ENCODE data around the gene BCAS4.
"Not testable (repeated sequence)": the region's sequence is repeated elsewhere in the genome, so short reads cannot be mapped to it uniquely, and the experiment has no call there.

Gene BCAS4

DNA sequence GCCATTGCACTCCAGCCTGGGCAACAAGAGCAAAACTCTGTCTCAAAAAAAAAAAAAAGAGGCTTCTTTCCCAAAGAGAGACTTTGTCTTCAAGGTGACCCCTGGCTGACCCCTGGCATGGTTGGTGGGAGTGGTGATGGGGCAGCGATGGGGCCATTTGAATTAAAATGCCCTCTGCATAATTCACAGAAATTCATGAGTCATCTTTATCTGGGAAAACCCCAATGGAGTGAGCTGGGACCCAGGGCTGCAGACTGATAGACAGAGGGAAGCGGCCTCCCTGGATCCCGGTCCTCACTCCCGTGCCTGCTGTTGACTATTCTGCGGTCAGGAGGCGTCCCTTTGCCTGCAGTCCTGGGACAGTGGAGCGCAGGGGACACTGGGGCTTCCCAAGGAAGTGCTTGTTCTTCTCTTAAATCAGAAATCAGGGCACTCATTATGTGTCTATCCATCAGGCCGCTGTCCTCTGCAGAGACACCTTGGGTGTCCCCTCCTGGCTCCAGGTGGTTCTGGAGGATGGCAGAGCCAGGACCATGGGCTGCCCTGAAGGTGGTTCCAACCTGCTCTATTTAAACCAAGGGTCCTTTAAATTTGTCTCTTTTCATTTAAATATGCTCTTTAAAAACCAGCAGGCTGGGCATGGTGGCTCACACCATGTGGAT, 23.3 kb upstream of the BCAS4 start:
- not testable (repeated sequence) for DNase-seq (ENCODE audit: low spot score)

DNA sequence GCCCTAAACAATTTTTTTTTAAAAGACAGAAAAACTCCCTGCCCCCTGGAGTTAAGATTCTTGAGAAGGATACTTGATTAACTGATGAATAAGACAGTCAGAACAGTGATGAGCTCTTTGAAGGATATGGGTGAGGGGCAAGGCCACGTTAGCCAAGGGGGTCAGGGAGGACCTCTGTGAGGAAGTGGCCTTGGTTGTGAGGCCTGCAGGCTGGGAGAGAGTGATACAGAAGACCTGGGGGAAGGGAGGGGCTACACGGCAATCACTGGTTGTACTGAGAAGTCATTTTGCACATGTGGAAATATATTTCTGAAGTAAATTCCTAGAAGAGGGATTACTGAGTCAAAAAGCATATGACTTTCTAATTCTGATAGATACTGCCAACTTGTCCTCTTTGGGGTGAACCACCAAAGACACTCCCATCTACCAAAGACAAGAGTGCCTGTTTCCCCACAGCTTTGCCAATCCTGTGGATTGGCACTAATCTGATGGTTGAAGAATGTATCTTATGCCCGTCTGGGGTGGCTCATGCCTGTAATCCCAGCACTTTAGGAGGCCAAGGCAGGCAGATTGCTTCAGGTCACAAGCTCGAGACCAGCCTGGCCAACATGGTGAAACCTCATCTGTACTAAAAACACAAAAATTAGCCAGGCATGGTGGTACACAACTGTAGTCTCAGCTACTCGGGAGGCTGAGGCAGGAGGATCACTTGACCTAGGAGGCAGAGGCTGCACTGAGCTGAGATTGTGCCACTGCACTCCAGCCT, 22.3 kb upstream of the BCAS4 start:
- DNase-seq (ENCODE audit: low spot score): no peak

DNA sequence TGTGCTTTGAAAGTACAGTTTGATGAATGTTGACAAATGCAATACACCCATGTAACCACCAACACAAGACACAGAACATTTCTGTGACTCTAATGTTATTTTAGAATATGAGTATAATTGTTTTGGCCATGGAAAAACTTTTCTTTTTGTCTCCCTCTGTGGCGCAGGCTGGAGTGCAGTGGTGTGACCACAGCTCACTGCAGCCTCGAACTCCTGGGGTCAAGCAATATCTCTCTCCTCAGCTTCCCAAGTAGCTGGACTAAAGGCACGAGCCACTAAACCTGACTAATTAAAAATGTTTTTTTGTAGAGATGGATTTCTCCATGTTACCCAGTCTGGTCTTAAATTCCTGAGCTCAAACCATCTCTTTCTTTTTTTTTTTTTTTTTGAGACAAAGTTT, 20.3 kb upstream of the BCAS4 start:
- DNase-seq (ENCODE audit: low spot score): no peak

- no peak for DNase-seq (ENCODE audit: low spot score)
Measured at GRCh38 chr20:50776122-50776817, 18.6 kb upstream of the BCAS4 start.

GRCh38 chr20:50777373-50777772, 17.5 kb upstream of the BCAS4 start:
- DNase-seq (ENCODE audit: low spot score): no peak

DNA sequence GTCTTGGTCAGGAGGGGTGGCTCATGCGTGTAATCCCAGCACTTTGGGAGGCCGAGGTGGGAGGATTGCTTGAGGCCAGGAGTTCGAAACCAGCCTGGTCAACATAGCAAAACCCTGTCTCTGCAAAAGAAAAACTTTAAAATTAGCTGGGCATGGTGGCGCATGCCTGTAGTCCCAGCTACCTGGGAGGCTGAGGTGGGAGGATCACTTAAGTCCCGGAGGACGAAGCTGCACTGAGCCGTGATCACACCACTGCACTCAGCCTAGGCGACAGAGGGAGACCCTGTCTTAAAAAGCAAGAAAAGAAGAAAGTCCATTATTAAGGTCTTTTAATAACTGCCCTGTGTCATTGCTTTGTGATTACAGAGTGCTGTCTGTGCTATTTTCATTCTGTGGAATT, 15.9 kb upstream of the BCAS4 start:
- DNase-seq (ENCODE audit: low spot score): not testable (repeated sequence)

DNA sequence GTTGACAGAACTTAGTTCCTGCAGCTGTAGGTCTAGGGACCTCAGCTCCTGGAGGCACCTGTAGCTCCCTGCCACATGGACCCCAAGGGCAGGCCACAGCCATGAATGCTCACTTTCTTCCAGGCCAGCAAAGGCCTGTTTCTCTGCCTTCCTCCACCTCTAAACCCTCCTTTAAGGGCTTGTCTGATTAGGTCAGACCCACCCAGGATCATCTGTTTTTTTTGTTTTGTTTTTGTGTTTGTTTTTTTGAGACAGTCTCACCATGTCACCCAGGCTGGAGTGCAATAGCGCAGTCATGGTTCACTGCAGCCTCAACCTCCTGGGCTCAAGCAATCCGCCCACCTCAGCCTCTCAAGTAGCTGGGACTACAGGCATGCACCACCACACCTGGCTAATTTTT, 11.5 kb upstream of the BCAS4 start:
- no peak for DNase-seq (ENCODE audit: low spot score)

GRCh38 chr20:50783903-50784302, 11.0 kb upstream of the BCAS4 start:
- DNase-seq (ENCODE audit: low spot score): no peak

- DNase-seq (ENCODE audit: low spot score): no peak
Measured at GRCh38 chr20:50784464-50784863, 10.4 kb upstream of the BCAS4 start.

DNA sequence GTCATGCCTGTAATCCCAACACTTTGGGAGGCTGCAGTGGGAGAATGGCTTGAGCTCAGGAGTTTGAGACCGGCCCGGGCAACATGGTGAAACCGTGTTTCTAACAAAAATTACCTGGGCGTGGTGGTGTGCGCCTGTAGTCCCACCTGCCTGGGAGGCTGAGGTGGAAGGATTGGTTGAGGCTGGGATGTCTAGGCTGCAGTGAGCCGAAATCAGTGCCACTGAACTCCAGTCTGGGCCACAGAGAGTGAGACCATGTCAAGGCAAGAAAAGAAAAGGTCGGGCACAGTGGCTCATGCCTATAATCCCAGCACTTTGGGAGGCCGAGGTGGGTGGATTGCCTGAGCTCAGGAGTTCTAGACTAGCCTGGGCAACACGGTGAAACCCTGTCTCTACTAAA, 8.2 kb upstream of the BCAS4 start:
- no peak for DNase-seq (ENCODE audit: low spot score)

DNA sequence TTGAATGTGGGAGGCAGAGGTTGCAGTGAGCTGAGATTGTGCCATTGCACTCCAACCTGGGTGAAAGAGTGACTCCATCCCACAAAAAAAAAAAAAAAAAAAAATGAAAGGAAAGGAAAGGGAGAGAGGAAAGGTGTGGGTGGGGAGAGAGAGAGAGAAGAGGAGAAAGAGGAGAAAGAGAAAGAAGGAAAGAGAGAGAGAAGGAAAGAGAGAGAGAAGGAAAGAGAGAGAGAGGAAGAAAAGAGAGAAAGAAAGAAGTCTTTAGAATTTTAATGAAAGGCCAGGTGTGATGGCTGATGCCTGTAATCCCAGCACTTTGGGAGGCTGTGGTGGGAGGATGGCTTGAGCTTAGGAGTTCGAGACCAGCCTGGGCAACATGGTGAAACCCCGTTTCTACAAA, 7.7 kb upstream of the BCAS4 start:
- no peak for DNase-seq (ENCODE audit: low spot score)

GRCh38 chr20:50788045-50788991, 6.5 kb upstream of the BCAS4 start:
- DNase-seq (ENCODE audit: low spot score): peak; percentile 36

- DNase-seq (ENCODE audit: low spot score): no peak
Measured at GRCh38 chr20:50789968-50790650, 4.8 kb upstream of the BCAS4 start.

DNA sequence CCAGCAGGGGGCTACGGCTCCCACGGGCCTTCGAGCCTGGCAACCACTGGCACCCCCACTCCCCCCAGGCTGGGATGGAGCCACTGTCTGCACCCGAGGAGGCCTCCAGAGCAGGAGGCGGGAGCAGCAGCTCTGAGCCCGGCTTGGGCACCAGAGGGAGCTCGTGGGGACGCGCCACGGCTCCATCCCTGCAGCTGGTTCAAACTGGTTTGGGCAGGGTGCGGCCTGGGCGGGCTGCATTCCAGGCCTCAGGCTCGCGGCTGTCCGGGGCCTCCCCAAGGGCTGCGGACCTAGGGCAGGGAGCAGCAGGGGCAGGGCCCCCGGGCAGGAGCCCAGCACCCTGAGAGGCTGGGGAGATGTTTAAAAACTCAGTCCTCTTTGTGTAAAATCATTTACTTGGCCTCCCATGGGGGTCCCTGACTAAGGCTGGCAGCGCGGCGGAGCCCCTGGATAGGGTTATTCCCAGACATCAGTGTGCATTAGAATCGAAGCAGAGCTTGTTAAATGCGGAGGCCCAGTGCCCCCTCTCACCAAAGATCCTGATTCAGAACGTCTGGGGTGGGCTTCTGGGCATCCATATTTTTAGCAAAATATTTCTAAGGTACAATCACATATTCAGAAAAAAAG, 4.1 kb upstream of the BCAS4 start:
- DNase-seq (ENCODE audit: low spot score): peak; percentile 83

- DNase-seq (ENCODE audit: low spot score): no peak
Measured at GRCh38 chr20:50792708-50793574, 1.9 kb upstream of the BCAS4 start.

DNA sequence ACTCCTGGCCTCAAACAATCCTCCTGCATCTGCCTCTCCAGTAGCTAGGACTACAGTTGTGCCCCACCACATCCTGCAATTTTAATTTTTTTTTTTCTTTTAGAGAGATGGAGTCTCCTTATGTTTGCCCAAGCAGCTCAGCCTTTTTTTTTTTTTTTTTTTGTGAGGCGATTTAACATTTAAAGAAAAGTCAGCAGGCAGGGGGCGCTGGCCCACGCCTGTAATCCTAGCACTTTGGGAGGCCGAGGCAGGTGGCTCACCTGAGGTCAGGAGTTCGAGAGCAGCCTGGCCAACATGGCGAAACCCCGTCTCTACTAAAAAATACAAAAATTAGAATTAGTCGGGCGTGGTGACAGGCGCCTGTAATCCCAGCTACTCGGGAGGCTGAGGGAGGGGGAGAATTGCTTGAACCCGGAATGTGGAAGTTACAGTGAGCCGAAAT, 1.3 kb upstream of the BCAS4 start:
- not testable (repeated sequence) for DNase-seq (ENCODE audit: low spot score)

DNA sequence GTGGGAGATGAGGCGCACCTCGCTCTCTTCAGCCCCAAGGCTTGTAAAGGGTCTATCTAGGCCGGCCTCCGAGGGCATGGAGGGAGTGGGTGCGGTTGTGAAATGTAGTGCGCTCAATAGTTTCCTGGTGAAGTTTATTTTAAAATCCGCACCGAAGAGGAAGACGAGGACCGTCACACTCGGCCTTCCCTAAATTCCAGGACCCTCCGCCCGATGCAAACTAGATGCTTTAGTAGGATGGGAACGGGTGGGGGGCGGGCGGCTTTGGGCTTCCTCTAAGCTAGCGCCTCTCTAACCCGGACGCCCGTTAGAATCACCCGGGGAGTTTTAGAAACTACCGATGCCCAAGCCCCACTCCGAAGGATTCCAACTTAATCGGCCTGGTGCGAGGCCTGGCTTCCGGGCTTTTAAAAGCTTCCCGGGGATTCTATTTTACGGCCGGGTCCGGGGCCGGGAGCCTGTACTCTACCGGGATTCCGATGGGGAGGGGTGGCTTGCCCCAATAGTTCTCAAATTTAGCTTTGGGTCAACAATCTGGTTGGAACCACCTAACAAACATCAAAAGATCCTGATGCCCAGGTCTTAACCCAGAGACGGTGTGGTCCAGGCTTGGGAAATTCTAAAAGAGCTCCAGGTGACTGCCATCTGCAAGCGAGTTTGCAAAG, 548 bp upstream of the BCAS4 start:
- no peak for DNase-seq (ENCODE audit: low spot score)

GRCh38 chr20:50797142-50797541, 2.3 kb downstream of the BCAS4 start:
- no peak for DNase-seq (ENCODE audit: low spot score)

- no peak for DNase-seq (ENCODE audit: low spot score)
Measured at GRCh38 chr20:50798650-50799049, 3.8 kb downstream of the BCAS4 start.
